Esophagus squamous epithelium (tissue), 4 donors: ENCODE data around the gene PDZD4.

ENCODE experiments used
- POLR2A ChIP-seq, 4 donors: fragments of 450-650 bp; IDR thresholded peaks; one replicate each; pipeline ENCODE4 v1.6.1; 2017; ENCODE audit warnings: antibody characterized with exemption in 4 of 4, mild to moderate bottlenecking in 4 of 4, moderate library complexity in 3 of 4
- TF ChIP-seq, protein P1 (sequence below), 6 experiments: fragments of 450-650 bp in 4 of 6; fragments of 200-600 bp in 2 of 6; sonication (generic) in 2 of 6; IDR thresholded peaks; one replicate each; pipeline ENCODE4 v1.5.1; 2016 to 2019; ENCODE audit warnings: antibody characterized with exemption in 6 of 6, mild to moderate bottlenecking in 4 of 6, moderate library complexity in 4 of 6

- TF ChIP-seq, protein P1, sequence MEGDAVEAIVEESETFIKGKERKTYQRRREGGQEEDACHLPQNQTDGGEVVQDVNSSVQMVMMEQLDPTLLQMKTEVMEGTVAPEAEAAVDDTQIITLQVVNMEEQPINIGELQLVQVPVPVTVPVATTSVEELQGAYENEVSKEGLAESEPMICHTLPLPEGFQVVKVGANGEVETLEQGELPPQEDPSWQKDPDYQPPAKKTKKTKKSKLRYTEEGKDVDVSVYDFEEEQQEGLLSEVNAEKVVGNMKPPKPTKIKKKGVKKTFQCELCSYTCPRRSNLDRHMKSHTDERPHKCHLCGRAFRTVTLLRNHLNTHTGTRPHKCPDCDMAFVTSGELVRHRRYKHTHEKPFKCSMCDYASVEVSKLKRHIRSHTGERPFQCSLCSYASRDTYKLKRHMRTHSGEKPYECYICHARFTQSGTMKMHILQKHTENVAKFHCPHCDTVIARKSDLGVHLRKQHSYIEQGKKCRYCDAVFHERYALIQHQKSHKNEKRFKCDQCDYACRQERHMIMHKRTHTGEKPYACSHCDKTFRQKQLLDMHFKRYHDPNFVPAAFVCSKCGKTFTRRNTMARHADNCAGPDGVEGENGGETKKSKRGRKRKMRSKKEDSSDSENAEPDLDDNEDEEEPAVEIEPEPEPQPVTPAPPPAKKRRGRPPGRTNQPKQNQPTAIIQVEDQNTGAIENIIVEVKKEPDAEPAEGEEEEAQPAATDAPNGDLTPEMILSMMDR (IDR thresholded peaks at IDR 0.05): no peak
- TF ChIP-seq POLR2A (IDR thresholded peaks at IDR 0.05): no peak
Measured at GRCh38 chrX:153800177-153800722, 30.1 kb downstream of the PDZD4 start.
